Measurements from ENCODE around the gene G6PD. TPM values are rescaled to one million over a fixed set of nuclear protein-coding genes. Genes with fewer than 3 reads are reported as not detected.
"Not testable (repeated sequence)": the region's sequence is repeated elsewhere in the genome, so short reads cannot be mapped to it uniquely, and the experiment has no call there.

The G6PD gene
- total RNA-seq, 5 donors from 2014 or later (not counting 1 experiment from before 2014, with no cell fraction given), result 46.0 to 59.5 (median 52.4) TPM

DNA sequence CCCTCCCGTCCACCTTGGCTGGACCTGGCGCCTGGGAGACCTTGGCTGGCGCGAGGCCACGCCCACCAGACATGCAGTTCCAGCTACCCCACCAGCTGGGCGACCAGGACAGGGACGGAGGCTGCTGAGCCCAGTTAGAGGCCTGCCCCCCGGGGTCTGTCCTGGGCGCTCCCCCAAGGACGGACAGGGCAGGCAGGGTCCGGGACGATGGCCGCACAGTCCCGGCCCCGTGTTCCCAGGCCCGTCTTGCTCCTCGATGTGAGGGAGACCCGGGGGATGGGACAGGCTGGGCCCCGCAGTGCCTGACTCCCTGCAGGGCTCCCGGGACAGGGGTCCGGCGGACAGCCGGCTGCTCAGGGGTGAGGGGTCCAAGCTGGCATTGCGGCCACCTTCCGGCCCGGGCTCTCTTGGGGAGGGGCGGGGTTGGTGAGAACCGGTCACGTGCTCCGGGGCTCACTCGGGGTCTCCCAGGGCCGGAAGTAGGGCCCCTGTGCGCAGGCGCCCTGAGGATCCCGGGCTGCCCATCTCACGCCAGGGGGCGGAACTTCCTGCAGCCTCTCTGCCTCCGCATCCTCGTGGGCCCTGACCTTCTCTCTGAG, 38.0 kb upstream of the G6PD start, which contains the start of gene CTAG1A:
TSS of gene CTAG1A (plus strand) at position 549 of the 599 bp plus-strand sequence. CDS start 74 bp downstream, outside the sequence.
- H3K27me3 ChIP-seq (replicated peaks in 1 of 2; ENCODE audit: control insufficient read depth in 2 of 2, extremely low read depth in 1 of 2, insufficient read depth in 2 of 2, low read length in 1 of 2); H3K27ac ChIP-seq (ENCODE audit: low read length); H3K4me3 ChIP-seq (ENCODE audit: control insufficient read depth in 1 of 2, extremely low read depth in 1 of 2, low read length in 1 of 2); H3K27ac Mint-ChIP-seq; DNase-seq; POLR2A ChIA-PET; H3K27me3 Mint-ChIP-seq; H3K9me3 ChIP-seq; H3K4me3 Mint-ChIP-seq; H3K4me1 ChIP-seq (ENCODE audit: control insufficient read depth in 1 of 2, extremely low read depth in 1 of 2, insufficient read depth in 2 of 2, low read length in 2 of 2); H3K36me3 ChIP-seq (ENCODE audit: control insufficient read depth in 2 of 2, extremely low read depth in 1 of 2, insufficient read depth in 1 of 2, low read length in 1 of 2); H3K9me3 Mint-ChIP-seq; ATAC-seq (replicated peaks in 1 of 4); CTCF ChIA-PET; H3K36me3 Mint-ChIP-seq; H3K4me1 Mint-ChIP-seq: not testable (repeated sequence)
- WGBS (ENCODE audit: insufficient coverage), result no CpG with 5 or more reads among the region's 39 CpGs

GRCh38 chrX:154582994-154583393, 36.3 kb upstream of the G6PD start:
- H3K27me3 Mint-ChIP-seq; H3K4me1 Mint-ChIP-seq; H3K4me1 ChIP-seq (ENCODE audit: control insufficient read depth in 1 of 2, extremely low read depth in 1 of 2, insufficient read depth in 2 of 2, low read length in 2 of 2); H3K9me3 Mint-ChIP-seq; H3K36me3 Mint-ChIP-seq; H3K36me3 ChIP-seq (ENCODE audit: control insufficient read depth in 2 of 2, extremely low read depth in 1 of 2, insufficient read depth in 1 of 2, low read length in 1 of 2); DNase-seq; H3K4me3 Mint-ChIP-seq; H3K27ac ChIP-seq (ENCODE audit: low read length); H3K27me3 ChIP-seq (replicated peaks in 1 of 2; ENCODE audit: control insufficient read depth in 2 of 2, extremely low read depth in 1 of 2, insufficient read depth in 2 of 2, low read length in 1 of 2); ATAC-seq (replicated peaks in 1 of 4); POLR2A ChIA-PET; H3K27ac Mint-ChIP-seq; H3K9me3 ChIP-seq; H3K4me3 ChIP-seq (ENCODE audit: control insufficient read depth in 1 of 2, extremely low read depth in 1 of 2, low read length in 1 of 2); CTCF ChIA-PET: not testable (repeated sequence)
- WGBS (ENCODE audit: insufficient coverage), result no CpG with 5 or more reads among the region's 8 CpGs

- DNase-seq; H3K4me3 ChIP-seq (ENCODE audit: control insufficient read depth in 1 of 2, extremely low read depth in 1 of 2, low read length in 1 of 2); CTCF ChIA-PET; H3K36me3 Mint-ChIP-seq; H3K27ac Mint-ChIP-seq; H3K9me3 ChIP-seq; H3K27me3 ChIP-seq (replicated peaks in 1 of 2; ENCODE audit: control insufficient read depth in 2 of 2, extremely low read depth in 1 of 2, insufficient read depth in 2 of 2, low read length in 1 of 2); H3K4me3 Mint-ChIP-seq; H3K4me1 Mint-ChIP-seq; H3K4me1 ChIP-seq (ENCODE audit: control insufficient read depth in 1 of 2, extremely low read depth in 1 of 2, insufficient read depth in 2 of 2, low read length in 2 of 2); H3K36me3 ChIP-seq (ENCODE audit: control insufficient read depth in 2 of 2, extremely low read depth in 1 of 2, insufficient read depth in 1 of 2, low read length in 1 of 2); POLR2A ChIA-PET; H3K27me3 Mint-ChIP-seq; H3K27ac ChIP-seq (ENCODE audit: low read length); H3K9me3 Mint-ChIP-seq: not testable (repeated sequence)
- peak in 3 of 4 experiments; percentile 54 to 71 (median 58) for ATAC-seq (replicated peaks in 1 of 4)
- WGBS (ENCODE audit: insufficient coverage), result no CpG with 5 or more reads among the region's 5 CpGs
Measured at GRCh38 chrX:154575076-154575475, 28.4 kb upstream of the G6PD start.

GRCh38 chrX:154573061-154573460, 26.4 kb upstream of the G6PD start:
- H3K27ac ChIP-seq (ENCODE audit: low read length); H3K27ac Mint-ChIP-seq; CTCF ChIA-PET; DNase-seq; H3K36me3 ChIP-seq (ENCODE audit: control insufficient read depth in 2 of 2, extremely low read depth in 1 of 2, insufficient read depth in 1 of 2, low read length in 1 of 2); POLR2A ChIA-PET; H3K4me1 ChIP-seq (ENCODE audit: control insufficient read depth in 1 of 2, extremely low read depth in 1 of 2, insufficient read depth in 2 of 2, low read length in 2 of 2); H3K36me3 Mint-ChIP-seq; H3K4me3 ChIP-seq (ENCODE audit: control insufficient read depth in 1 of 2, extremely low read depth in 1 of 2, low read length in 1 of 2); H3K4me1 Mint-ChIP-seq; H3K4me3 Mint-ChIP-seq; H3K9me3 Mint-ChIP-seq; H3K27me3 ChIP-seq (replicated peaks in 1 of 2; ENCODE audit: control insufficient read depth in 2 of 2, extremely low read depth in 1 of 2, insufficient read depth in 2 of 2, low read length in 1 of 2); H3K27me3 Mint-ChIP-seq; H3K9me3 ChIP-seq: not testable (repeated sequence)
- ATAC-seq (replicated peaks in 1 of 4), result peak in 2 of 4 experiments; percentile 36 to 65
- no CpG with 5 or more reads among the region's 10 CpGs for WGBS (ENCODE audit: insufficient coverage)

DNA sequence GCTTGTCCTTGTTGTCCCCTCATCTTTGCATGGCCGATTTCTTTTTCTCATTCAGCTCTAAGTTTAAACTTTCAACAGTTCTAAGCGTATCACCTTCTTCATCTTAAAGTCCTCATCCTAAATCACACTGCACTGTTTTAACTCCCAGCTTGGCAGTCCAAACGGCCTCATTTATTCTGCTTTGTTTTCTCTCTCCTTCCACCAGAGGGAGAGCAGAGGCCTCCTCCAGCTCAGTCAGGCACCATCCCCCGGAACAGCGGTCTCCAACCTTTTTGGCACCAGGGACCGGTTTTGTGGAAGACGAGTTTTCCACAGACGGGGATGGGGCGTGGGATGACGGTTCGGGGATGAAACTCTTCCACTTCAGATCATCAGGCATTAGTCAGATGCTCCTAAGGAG, 23.7 kb upstream of the G6PD start:
- H3K9me3 ChIP-seq; CTCF ChIA-PET; H3K36me3 Mint-ChIP-seq; H3K9me3 Mint-ChIP-seq; DNase-seq; H3K4me3 Mint-ChIP-seq; H3K4me3 ChIP-seq (ENCODE audit: control insufficient read depth in 1 of 2, extremely low read depth in 1 of 2, low read length in 1 of 2); ATAC-seq (replicated peaks in 1 of 4); H3K36me3 ChIP-seq (ENCODE audit: control insufficient read depth in 2 of 2, extremely low read depth in 1 of 2, insufficient read depth in 1 of 2, low read length in 1 of 2); H3K4me1 ChIP-seq (ENCODE audit: control insufficient read depth in 1 of 2, extremely low read depth in 1 of 2, insufficient read depth in 2 of 2, low read length in 2 of 2); H3K27ac Mint-ChIP-seq; H3K27me3 Mint-ChIP-seq; H3K27ac ChIP-seq (ENCODE audit: low read length); H3K27me3 ChIP-seq (replicated peaks in 1 of 2; ENCODE audit: control insufficient read depth in 2 of 2, extremely low read depth in 1 of 2, insufficient read depth in 2 of 2, low read length in 1 of 2); H3K4me1 Mint-ChIP-seq; POLR2A ChIA-PET: not testable (repeated sequence)
- WGBS (ENCODE audit: insufficient coverage), result no CpG with 5 or more reads among the region's 11 CpGs

- DNase-seq; H3K36me3 Mint-ChIP-seq; H3K36me3 ChIP-seq (ENCODE audit: control insufficient read depth in 2 of 2, extremely low read depth in 1 of 2, insufficient read depth in 1 of 2, low read length in 1 of 2); H3K4me3 Mint-ChIP-seq; ATAC-seq (replicated peaks in 1 of 4); H3K27ac ChIP-seq (ENCODE audit: low read length); H3K4me3 ChIP-seq (ENCODE audit: control insufficient read depth in 1 of 2, extremely low read depth in 1 of 2, low read length in 1 of 2); H3K9me3 Mint-ChIP-seq; CTCF ChIA-PET; H3K4me1 Mint-ChIP-seq; H3K27me3 Mint-ChIP-seq; POLR2A ChIA-PET; H3K27ac Mint-ChIP-seq; H3K27me3 ChIP-seq (replicated peaks in 1 of 2; ENCODE audit: control insufficient read depth in 2 of 2, extremely low read depth in 1 of 2, insufficient read depth in 2 of 2, low read length in 1 of 2); H3K9me3 ChIP-seq; H3K4me1 ChIP-seq (ENCODE audit: control insufficient read depth in 1 of 2, extremely low read depth in 1 of 2, insufficient read depth in 2 of 2, low read length in 2 of 2): not testable (repeated sequence)
- no CpG with 5 or more reads among the region's 10 CpGs for WGBS (ENCODE audit: insufficient coverage)
Measured at GRCh38 chrX:154562295-154562694, 15.6 kb upstream of the G6PD start.

- CTCF ChIA-PET; H3K27me3 Mint-ChIP-seq; H3K36me3 Mint-ChIP-seq; ATAC-seq (replicated peaks in 1 of 4); H3K36me3 ChIP-seq (ENCODE audit: control insufficient read depth in 2 of 2, extremely low read depth in 1 of 2, insufficient read depth in 1 of 2, low read length in 1 of 2); DNase-seq; H3K9me3 Mint-ChIP-seq; H3K27ac Mint-ChIP-seq; H3K4me3 Mint-ChIP-seq; H3K4me1 ChIP-seq (ENCODE audit: control insufficient read depth in 1 of 2, extremely low read depth in 1 of 2, insufficient read depth in 2 of 2, low read length in 2 of 2); H3K9me3 ChIP-seq; H3K4me1 Mint-ChIP-seq; H3K27me3 ChIP-seq (replicated peaks in 1 of 2; ENCODE audit: control insufficient read depth in 2 of 2, extremely low read depth in 1 of 2, insufficient read depth in 2 of 2, low read length in 1 of 2); H3K4me3 ChIP-seq (ENCODE audit: control insufficient read depth in 1 of 2, extremely low read depth in 1 of 2, low read length in 1 of 2); POLR2A ChIA-PET; H3K27ac ChIP-seq (ENCODE audit: low read length): not testable (repeated sequence)
- no CpG with 5 or more reads among the region's 31 CpGs for WGBS (ENCODE audit: insufficient coverage)
Measured at GRCh38 chrX:154560326-154560725, 13.7 kb upstream of the G6PD start.

All from T-cell (primary cell).